Left renal cortex interstitium (tissue), 4 donors: Measurements from ENCODE around the gene FGFBP1. TPM values are rescaled to one million over a fixed set of nuclear protein-coding genes. Genes with fewer than 3 reads are reported as not detected.
A peak's percentile ranks its signal among the peaks of the same experiment; 100 is the strongest.

Source experiments
- DNase-seq, 4 donors: peaks; one replicate each; pipeline ENCODE4 v3.0.0-alpha.2; 2013; ENCODE audit warnings: low read depth in 4 of 4, low spot score in 2 of 4, missing footprints in 1 of 4
- polyA plus RNA-seq, 4 donors: library from polyadenylated mRNA; unstranded; fragments of 120-200 nt; gene quantifications; one replicate each; pipeline ENCODE4 v1.2.1, GENCODE V29; 2013; ENCODE audit not compliant: insufficient read length in 4 of 4

Gene FGFBP1
- polyA plus RNA-seq, result under 1 TPM in 3 of 4 donors, not detected in 1; 0.10 to 0.33 (median 0.18) TPM

DNA sequence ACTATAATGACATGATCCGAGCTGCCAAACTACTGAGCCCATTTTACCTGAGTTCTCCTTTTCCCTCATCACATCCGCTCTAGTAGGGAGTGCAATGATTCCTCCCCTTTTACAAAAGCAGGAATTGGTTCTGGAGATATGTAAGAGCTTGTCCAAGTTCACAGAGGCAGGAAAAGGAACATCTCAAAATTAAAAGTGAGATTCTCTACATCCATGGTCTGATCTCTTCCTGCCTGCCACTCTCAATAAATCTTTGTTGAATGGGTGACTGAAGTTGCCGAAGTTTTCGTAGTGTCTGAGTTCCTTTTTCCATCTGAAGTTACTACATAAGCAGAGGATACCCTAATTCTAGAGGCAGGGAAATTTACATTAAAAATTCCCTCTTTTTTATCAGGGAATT, at the start of gene FGFBP1:
TSS of gene FGFBP1 (minus strand) at position 101 of the 400 bp plus-strand sequence. CDS start 2,108 bp downstream, outside the sequence.
- no peak for DNase-seq

DNA sequence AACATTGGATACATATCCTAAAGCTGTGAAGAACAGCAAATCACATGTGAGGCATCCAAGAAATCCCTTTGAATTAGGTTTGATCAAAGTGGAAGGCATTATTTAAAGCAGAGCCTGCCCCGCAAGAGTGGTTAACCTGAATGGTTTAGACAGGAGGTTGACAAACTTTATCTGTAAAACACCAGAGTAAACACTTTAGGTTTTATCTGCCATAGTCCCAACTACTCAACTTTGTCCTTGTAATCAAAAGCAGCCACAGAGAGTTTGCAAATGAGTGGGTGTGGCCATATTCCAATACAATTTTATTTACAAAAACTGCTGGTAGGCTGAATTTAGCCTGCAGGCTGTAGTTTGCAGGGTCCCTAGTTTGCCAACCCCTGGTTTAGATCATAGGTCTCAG, 49.7 kb upstream of the FGFBP1 start:
- no peak for DNase-seq

DNA sequence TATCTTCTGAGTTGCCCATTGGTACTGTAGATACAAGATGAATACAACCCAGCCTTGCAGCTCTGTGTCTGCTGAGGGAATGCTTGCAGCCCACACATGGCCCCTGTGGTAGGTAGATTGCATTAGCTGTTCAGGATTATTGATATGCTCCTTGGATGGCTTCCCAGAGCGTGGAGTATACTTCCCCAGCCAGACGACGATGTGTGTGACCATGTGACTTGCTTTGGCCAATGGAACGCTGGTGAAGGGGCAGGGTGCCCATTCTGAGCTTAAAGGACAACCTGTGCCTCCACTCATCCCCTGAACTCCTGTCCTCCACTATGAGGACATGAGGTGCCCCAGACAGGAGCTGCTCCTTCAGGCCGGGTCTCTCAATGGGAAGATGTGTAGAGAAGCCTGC, 48.4 kb upstream of the FGFBP1 start:
- no peak for DNase-seq

- DNase-seq, result no peak
These were observed 45.1 kb upstream of the FGFBP1 start for GRCh38 chr4:15983610-15984009.

DNA sequence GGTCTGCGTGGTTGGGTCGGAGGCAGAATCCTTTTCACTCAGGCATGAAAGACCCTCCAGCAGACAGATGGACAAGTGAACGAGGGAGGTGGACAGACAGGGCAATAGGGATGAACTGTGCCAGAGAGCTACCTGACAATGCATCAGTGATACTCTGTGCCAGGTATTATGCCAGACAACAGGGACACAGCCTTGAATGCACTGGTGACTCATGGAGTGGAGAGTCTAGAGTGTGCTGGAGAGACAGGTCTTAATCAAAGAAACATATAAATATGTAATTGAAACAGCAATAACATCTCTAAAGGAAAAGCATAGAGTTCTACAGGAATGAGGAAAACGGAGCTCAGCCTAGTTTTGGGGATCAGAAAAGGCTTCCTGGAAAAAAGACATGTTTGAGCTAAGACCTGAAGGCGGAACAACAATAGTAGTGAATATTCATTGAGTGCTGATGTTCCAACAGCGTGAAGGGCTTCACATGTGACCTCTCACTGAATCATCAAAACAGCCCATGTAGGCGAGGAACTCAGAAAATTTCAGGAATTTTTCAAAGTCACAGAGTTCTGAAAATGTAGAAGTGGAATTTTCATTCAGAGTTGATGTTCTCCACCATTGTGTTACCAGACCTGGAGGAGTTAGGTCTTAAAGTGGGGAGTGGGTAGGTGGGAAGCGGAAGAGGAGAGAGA, 44.4 kb upstream of the FGFBP1 start:
- no peak for DNase-seq

GRCh38 chr4:15976456-15977447, 38.2 kb upstream of the FGFBP1 start:
- no peak for DNase-seq

GRCh38 chr4:15971068-15971801, 32.7 kb upstream of the FGFBP1 start:
- DNase-seq, result no peak

- no peak for DNase-seq
These were observed 30.2 kb upstream of the FGFBP1 start for GRCh38 chr4:15968551-15969300.

GRCh38 chr4:15965325-15965724, 26.8 kb upstream of the FGFBP1 start:
- DNase-seq, result no peak

DNA sequence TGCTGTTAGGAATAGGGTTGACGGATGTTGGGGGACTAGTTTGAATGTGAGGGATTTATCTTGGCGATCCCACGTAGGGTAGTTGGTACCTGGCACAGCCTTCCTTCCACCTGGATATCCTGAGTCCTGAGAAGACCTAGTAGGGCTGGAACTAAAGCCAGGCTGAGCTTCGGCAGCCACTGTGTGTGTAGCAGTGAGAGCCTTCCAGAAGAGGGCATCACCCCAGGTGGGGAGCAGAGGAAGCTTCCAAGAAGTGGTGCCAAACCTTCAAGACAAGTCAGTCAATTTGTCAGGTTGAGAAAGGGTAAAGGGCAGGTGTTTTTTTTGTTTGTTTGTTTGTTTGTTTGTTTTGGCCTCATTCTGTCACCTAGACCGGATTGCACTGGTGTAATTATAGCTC, 25.6 kb upstream of the FGFBP1 start:
- no peak for DNase-seq

DNA sequence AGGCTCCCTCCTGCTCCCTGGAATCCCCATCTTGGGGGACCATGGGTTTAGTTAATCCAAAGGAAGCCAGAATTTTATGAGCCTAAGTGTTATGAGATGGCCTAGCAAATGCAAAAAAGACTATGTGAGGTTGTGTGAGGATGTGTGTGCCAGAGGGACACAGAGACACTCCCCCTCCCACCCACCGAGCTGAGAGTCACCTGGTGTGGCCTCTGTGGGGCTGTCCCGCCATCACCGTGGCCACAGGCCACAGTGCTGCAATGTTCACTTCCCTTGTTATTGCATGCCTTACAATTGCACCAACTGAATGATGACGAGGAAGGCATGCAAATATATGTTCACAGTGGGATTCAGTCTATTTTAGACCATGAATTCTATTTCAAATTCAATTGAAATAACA, 25.0 kb upstream of the FGFBP1 start:
- DNase-seq, result no peak

- DNase-seq, result no peak
These were observed 24.5 kb upstream of the FGFBP1 start, which contains the start of gene FGFBP2 for GRCh38 chr4:15963001-15963451. FGFBP2 (minus strand) TSS chr4:15963175; CDS start chr4:15963129, 46 bp downstream.

DNA sequence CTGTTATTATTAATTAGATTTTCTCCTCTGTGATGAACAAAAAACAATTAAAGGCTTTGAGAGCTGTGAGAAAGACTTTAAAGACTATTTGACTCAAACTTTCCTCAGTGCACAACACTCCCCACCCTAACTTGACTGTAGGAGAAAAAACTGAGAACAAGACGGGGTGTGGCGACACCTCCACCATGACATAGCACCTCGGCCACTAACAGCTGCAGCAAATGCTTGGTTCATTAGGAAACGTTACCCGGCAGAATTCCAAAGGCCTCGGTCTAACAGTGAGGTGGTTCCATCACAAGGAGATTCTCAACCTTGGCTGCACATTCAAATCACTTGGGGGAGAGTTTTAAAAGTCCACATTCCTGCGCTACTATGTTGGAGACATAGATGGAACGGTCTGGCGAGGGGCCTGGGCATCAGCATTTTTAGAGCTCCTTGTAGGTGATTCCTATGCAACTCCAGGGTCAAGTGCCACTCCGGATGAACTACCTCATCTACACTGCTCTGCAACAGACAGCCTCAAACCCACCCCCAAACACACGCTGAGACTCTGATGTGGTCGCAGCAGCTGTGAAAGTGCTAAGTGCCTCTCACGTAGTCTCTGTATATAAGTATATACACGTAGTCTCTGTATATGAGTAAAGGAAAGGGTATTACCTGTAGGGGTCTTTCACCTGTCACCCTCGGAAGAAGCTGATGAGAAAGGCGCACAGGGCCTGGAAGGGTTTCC, 23.4 kb upstream of the FGFBP1 start:
- no peak for DNase-seq

DNA sequence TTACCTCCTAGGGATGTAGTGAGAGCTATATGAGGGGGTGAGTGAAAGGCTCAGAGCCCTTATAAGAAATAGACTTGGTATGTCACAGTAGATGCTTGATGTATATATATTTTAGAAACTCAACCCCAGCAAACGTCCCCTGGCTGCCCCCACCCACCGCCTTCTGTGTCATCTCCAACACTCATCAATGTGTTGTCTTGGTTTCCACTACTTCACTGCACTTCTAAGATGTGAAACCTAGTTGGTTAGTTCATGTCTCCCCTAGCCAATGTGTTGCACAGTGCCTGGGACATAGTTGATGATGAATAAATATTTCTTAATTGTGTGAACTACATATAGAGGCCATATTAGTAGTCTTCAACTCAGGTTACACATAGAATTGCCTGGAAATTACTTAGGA, 20.0 kb upstream of the FGFBP1 start:
- DNase-seq, result no peak

GRCh38 chr4:15956179-15956850, 17.8 kb upstream of the FGFBP1 start:
- DNase-seq, result peak in 1 of 4 donors; percentile 33

GRCh38 chr4:15955670-15956069, 17.1 kb upstream of the FGFBP1 start:
- DNase-seq, result no peak

GRCh38 chr4:15953625-15954024, 15.1 kb upstream of the FGFBP1 start:
- no peak for DNase-seq

DNA sequence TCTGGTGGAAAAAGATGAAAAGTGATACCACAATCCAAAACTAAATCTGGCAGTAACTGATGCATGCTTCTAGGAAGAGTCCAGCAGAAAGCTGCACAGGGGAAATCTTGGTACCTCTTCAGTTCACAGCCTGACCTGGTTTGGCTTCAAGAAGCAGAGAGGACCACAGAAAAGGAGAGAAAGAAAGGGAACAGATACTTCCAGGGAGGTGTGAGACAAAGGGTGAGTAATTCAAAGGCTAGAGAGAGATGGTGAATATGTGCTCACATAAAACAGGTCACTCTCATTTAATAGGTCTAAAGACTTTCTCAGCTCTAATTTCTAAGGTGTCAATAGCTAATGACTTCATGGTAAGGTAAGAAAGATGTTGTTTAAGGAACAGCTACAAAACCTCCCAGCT, 13.2 kb upstream of the FGFBP1 start:
- no peak for DNase-seq

GRCh38 chr4:15948826-15949225, 10.3 kb upstream of the FGFBP1 start:
- no peak for DNase-seq
